Spinal cord (tissue), 10 donors: ENCODE measurements around the gene WFDC2. TPM values are rescaled to one million over a fixed set of nuclear protein-coding genes. Genes with fewer than 3 reads are reported as not detected.

Source experiments
- DNase-seq, 6 donors: peaks; one replicate each; pipeline versions ENCODE4 v3.0.0 to v3.0.0-alpha.2; 2013 to 2015; ENCODE audit warnings: low spot score in 6 of 6, low read depth in 4 of 6
- H3K27ac ChIP-seq: one replicate; pipeline ENCODE4 v1.5.1; 2013; ENCODE audit warnings: low read depth, low read length, control low read depth
- H3K27me3 ChIP-seq: one replicate; pipeline ENCODE4 v1.6.1; 2013; ENCODE audit warnings: low read length; ENCODE audit not compliant: control insufficient read depth, insufficient read depth
- H3K36me3 ChIP-seq: one replicate; pipeline ENCODE4 v1.6.1; 2013; ENCODE audit warnings: low read length; ENCODE audit not compliant: control insufficient read depth, insufficient read depth
- H3K4me1 ChIP-seq: one replicate; pipeline ENCODE4 v1.6.1; 2013; ENCODE audit warnings: low read length; ENCODE audit not compliant: control insufficient read depth, insufficient read depth
- H3K4me3 ChIP-seq: one replicate; pipeline ENCODE4 v1.5.1; 2013; ENCODE audit warnings: low read depth, low read length, control low read depth
- H3K9me3 ChIP-seq: one replicate; pipeline ENCODE4 v1.6.1; 2013; ENCODE audit warnings: low read length; ENCODE audit not compliant: control insufficient read depth, insufficient read depth
- WGBS: methylation state at CpG from one replicate; pipeline ENCODE4 v1.1.5; 2013; ENCODE audit warnings: missing lambda C conversion rate; ENCODE audit not compliant: insufficient coverage; 5-methylcytosine and 5-hydroxymethylcytosine counted together
- long read RNA-seq, 4 donors: transcript quantifications; one replicate each; lab custom pipeline, GENCODE V29; 2026
- polyA plus RNA-seq, 2 donors: library from polyadenylated mRNA; unstranded; fragments of 120-200 nt; gene quantifications; one replicate each; pipeline ENCODE4 v1.2.1, GENCODE V29; 2013; ENCODE audit not compliant: insufficient read length in 2 of 2
- total RNA-seq, 2 donors: library from RNA; depleted of rRNA in 1 of 2; stranded (reverse); fragments of 120-200 nt in 1 of 2; fragments of >200 nt in 1 of 2; gene quantifications; one replicate each; pipeline versions ENCODE4 v1.2.3 to v1.2.4, GENCODE V29; 2013 to 2014
- donor health status: healthy.

Gene WFDC2
- total RNA-seq: 1 to 10 TPM; 7.0 to 8.1 TPM
- 10 to 100 TPM; 64.9 to 70.0 TPM for polyA plus RNA-seq
- long read RNA-seq, donor 1, transcript WFDC2-204 (4 exons, 614 nt): major isoform, 18 of 37 reads
- long read RNA-seq, donor 1, partial matches to known transcripts: 14 of 37 reads
- long read RNA-seq, donor 1, other reads (novel, unspliced or antisense): 0 of 37 reads
- long read RNA-seq, donor 2, transcript WFDC2-204 (4 exons, 614 nt): major isoform, 6 of 8 reads
- long read RNA-seq, donor 2, partial matches to known transcripts: 0 of 8 reads
- long read RNA-seq, donor 2, other reads (novel, unspliced or antisense): 0 of 8 reads
- long read RNA-seq, donor 3, transcript WFDC2-204 (4 exons, 614 nt): major isoform, 10 of 13 reads
- long read RNA-seq, donor 3, partial matches to known transcripts: 0 of 13 reads
- long read RNA-seq, donor 3, other reads (novel, unspliced or antisense): 0 of 13 reads
- long read RNA-seq, donor 4, transcript WFDC2-204 (4 exons, 614 nt): major isoform, 12 of 18 reads
- long read RNA-seq, donor 4, partial matches to known transcripts: 0 of 18 reads
- long read RNA-seq, donor 4, other reads (novel, unspliced or antisense): 0 of 18 reads

- peak within 1 kb of the TSS; percentile 79 for H3K27ac ChIP-seq
- DNase-seq: peak in 2 of 6 donors; percentile 22 to 51
- H3K4me1 ChIP-seq: peaks cover 25% of the 10 kb centered on the region
- WGBS: 7% methylated on average over 52 of the region's 54 CpGs
- H3K9me3 ChIP-seq: no peaks in the 10 kb centered on the region
- H3K27me3 ChIP-seq: peaks cover 9% of the 10 kb centered on the region
- no peaks in the 10 kb centered on the region for H3K36me3 ChIP-seq
- H3K4me3 ChIP-seq: peak within 1 kb of the TSS; percentile 50
Observed at GRCh38 chr20:45469336-45470261, at the start of gene WFDC2. Gene WFDC2, plus strand, starts transcription at chr20:45469753. Its CDS starts 29 bp downstream, at chr20:45469782.

- no peak for DNase-seq
- Histone ChIP-seq H3K4me1 (peaks cover 9% of the 10 kb centered on the region), H3K27ac (no peak overlapping the region), H3K9me3 (no peaks in the 10 kb centered on the region), H3K4me3 (no peak overlapping the region), H3K27me3 (no peaks in the 10 kb centered on the region), H3K36me3 (peaks cover 55% of the 10 kb centered on the region)
- WGBS: 95% methylated on average over 8 of the region's 8 CpGs
Observed at GRCh38 chr20:45420125-45420524, 49.4 kb upstream of the WFDC2 start.

- DNase-seq: no peak
- H3K27ac ChIP-seq: no peak overlapping the region
- WGBS: 100% methylated on average over 1 of the region's 2 CpGs
- no peak overlapping the region for H3K4me3 ChIP-seq
- no peaks in the 10 kb centered on the region for H3K27me3 ChIP-seq
- peaks cover 62% of the 10 kb centered on the region for H3K36me3 ChIP-seq
- H3K9me3 ChIP-seq: no peaks in the 10 kb centered on the region
- no peaks in the 10 kb centered on the region for H3K4me1 ChIP-seq
Observed at GRCh38 chr20:45423700-45424099, 45.9 kb upstream of the WFDC2 start.

GRCh38 chr20:45425561-45425960, 44.0 kb upstream of the WFDC2 start:
- Histone ChIP-seq H3K27me3 (no peaks in the 10 kb centered on the region), H3K4me1 (no peaks in the 10 kb centered on the region), H3K36me3 (peaks cover 43% of the 10 kb centered on the region), H3K4me3 (no peak overlapping the region), H3K9me3 (no peaks in the 10 kb centered on the region), H3K27ac (no peak overlapping the region)
- WGBS: 97% methylated on average over 17 of the region's 17 CpGs
- DNase-seq: no peak

GRCh38 chr20:45426320-45427016, 43.1 kb upstream of the WFDC2 start:
- no peak overlapping the region for H3K4me3 ChIP-seq
- no peak for DNase-seq
- no peak overlapping the region for H3K27ac ChIP-seq
- 71% methylated on average over 3 of the region's 5 CpGs for WGBS
- no peaks in the 10 kb centered on the region for H3K9me3 ChIP-seq
- no peaks in the 10 kb centered on the region for H3K27me3 ChIP-seq
- no peaks in the 10 kb centered on the region for H3K4me1 ChIP-seq
- H3K36me3 ChIP-seq: peaks cover 36% of the 10 kb centered on the region

GRCh38 chr20:45427236-45428149, 42.1 kb upstream of the WFDC2 start:
- no peak for DNase-seq
- Histone ChIP-seq H3K27ac (no peak overlapping the region), H3K9me3 (no peaks in the 10 kb centered on the region), H3K27me3 (no peaks in the 10 kb centered on the region), H3K4me3 (no peak overlapping the region), H3K36me3 (peaks cover 29% of the 10 kb centered on the region), H3K4me1 (no peaks in the 10 kb centered on the region)
- 94% methylated on average over 13 of the region's 14 CpGs for WGBS

GRCh38 chr20:45429618-45430017, 39.9 kb upstream of the WFDC2 start:
- Histone ChIP-seq H3K4me1 (no peaks in the 10 kb centered on the region), H3K9me3 (no peaks in the 10 kb centered on the region), H3K27ac (no peak overlapping the region), H3K4me3 (no peak overlapping the region), H3K36me3 (peaks cover 17% of the 10 kb centered on the region), H3K27me3 (no peaks in the 10 kb centered on the region)
- peak in 1 of 6 donors; percentile 38 for DNase-seq
- WGBS: no CpG with 5 or more reads among the region's 2 CpGs

- H3K27me3 ChIP-seq: no peaks in the 10 kb centered on the region
- H3K9me3 ChIP-seq: no peaks in the 10 kb centered on the region
- WGBS: 88% methylated on average over 5 of the region's 5 CpGs
- H3K27ac ChIP-seq: no peak overlapping the region
- peaks cover 8% of the 10 kb centered on the region for H3K4me1 ChIP-seq
- H3K36me3 ChIP-seq: peaks cover 5% of the 10 kb centered on the region
- DNase-seq: no peak
- H3K4me3 ChIP-seq: no peak overlapping the region
Observed at GRCh38 chr20:45432294-45432693, 37.3 kb upstream of the WFDC2 start.
